ENCODE results near the gene HIVEP3.

The HIVEP3 gene

DNA sequence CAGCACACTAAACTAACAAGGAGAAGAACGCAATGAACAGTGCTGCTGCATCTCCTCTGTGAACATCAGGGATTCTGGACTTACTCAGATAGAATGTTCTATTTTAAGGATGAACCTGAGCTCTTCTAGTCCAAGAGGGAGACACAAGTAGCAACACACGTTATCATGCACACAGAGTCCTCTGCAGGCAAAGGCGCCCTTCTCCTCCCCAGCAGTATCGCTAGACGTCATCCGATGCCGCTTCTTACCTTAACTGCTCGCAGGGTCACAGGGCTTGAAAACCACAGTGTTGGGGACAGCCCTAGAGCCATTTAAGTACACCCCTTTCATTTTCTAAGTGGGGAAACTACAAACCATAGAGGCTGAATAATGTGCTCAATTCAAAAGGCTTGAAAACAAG lies 74.5 kb downstream of the HIVEP3 start:
- no peaks in the 10 kb centered on the region for H3K36me3 ChIP-seq
- no peaks in the 10 kb centered on the region for H3K9me3 ChIP-seq (replicated peaks in 1 of 11)
- no peak overlapping the region for H3K9ac ChIP-seq
- no peak for TF ChIP-seq Cebpa-rat (IDR thresholded peaks at IDR 0.05)
- H4K20me1 ChIP-seq: no peaks in the 10 kb centered on the region
- H3K4me3 ChIP-seq: no peak overlapping the region
- peak overlapping the region in 2 of 11 experiments; percentile 4 to 56; a peak in 1 of 22 replicates for H3K4me2 ChIP-seq
- H3K27ac ChIP-seq: no peak overlapping the region
- no peaks in the 10 kb centered on the region for H3K27me3 ChIP-seq
- peaks cover 0 to 26% (median 6%) of the 10 kb centered on the region in 10 experiments; a peak in 9 of 20 replicates for H3K4me1 ChIP-seq

DNA sequence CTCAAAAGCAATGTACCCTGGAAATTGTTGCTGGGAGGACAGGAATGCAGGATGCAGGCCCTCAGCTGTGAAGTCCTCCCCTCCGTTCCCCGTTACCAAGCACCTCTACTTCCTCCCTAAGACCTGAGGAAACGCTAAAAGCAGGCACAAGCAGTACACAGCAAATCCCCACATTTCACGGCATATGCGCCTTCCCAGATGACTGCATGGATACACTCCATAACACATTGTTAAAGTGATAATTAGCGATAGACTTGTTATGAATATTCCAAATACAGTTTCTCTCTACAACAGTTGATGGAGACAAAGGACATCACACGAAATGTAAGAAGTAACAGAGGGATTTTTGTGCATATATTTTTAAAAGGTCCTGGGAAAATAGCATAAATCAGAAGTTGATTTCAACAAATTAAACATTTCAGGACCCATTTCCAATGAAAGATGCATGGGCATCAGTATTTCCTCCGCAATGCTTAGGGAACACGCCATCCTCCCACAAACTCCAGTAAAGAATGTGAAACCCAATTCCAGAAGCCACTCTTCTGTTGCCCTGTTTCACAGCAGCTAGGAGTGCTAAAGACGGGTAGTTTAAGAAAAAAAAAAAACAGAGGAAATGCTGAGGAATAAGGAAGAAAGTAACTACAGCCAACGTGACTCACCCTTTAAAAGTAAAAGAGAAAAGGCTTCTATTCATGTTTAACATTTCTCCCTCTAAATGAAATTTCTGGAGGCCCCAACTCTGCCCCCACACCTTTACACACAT lies 75.5 kb downstream of the HIVEP3 start:
- no peak for TF ChIP-seq Cebpa-rat (IDR thresholded peaks at IDR 0.05)
- Histone ChIP-seq H3K27ac (no peak overlapping the region), H3K4me3 (no peak overlapping the region), H3K4me1 (peaks cover 0 to 26% (median 6%) of the 10 kb centered on the region in 10 experiments; a peak in 9 of 20 replicates), H3K9me3 (replicated peaks in 1 of 11) (no peaks in the 10 kb centered on the region), H3K27me3 (no peaks in the 10 kb centered on the region), H3K4me2 (peak overlapping the region in 3 of 11 experiments; percentile 4 to 56 (median 55); a peak in 5 of 22 replicates), H3K36me3 (no peaks in the 10 kb centered on the region), H4K20me1 (no peaks in the 10 kb centered on the region), H3K9ac (no peak overlapping the region)

DNA sequence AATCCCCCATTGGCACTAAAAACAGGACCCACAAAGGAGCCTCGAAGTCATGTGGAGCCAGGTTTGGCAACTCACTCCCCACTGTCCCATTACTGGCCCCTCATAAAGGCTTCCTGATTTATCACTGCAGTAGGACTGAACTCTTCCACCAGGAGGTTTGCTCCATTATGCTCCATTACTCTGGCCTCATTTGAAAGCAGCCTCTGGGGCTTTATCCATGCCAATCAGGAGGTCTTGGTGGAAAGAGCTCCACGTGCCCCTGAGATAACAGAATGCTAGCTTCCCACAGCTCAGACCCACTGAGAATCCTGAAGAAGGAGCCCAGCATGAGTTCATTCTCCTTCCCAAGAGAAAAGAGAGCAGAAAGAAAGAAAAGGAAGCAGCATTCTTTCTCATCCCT lies 76.4 kb downstream of the HIVEP3 start:
- H3K4me1 ChIP-seq: peaks cover 0 to 26% (median 6%) of the 10 kb centered on the region in 10 experiments; a peak in 9 of 20 replicates
- no peak overlapping the region for H3K4me2 ChIP-seq
- no peaks in the 10 kb centered on the region for H3K36me3 ChIP-seq
- no peaks in the 10 kb centered on the region for H3K27me3 ChIP-seq
- H3K9me3 ChIP-seq (replicated peaks in 1 of 11): no peaks in the 10 kb centered on the region
- TF ChIP-seq Cebpa-rat (IDR thresholded peaks at IDR 0.05): no peak
- H3K9ac ChIP-seq: no peak overlapping the region
- H3K4me3 ChIP-seq: no peak overlapping the region
- H4K20me1 ChIP-seq: no peaks in the 10 kb centered on the region
- no peak overlapping the region for H3K27ac ChIP-seq

DNA sequence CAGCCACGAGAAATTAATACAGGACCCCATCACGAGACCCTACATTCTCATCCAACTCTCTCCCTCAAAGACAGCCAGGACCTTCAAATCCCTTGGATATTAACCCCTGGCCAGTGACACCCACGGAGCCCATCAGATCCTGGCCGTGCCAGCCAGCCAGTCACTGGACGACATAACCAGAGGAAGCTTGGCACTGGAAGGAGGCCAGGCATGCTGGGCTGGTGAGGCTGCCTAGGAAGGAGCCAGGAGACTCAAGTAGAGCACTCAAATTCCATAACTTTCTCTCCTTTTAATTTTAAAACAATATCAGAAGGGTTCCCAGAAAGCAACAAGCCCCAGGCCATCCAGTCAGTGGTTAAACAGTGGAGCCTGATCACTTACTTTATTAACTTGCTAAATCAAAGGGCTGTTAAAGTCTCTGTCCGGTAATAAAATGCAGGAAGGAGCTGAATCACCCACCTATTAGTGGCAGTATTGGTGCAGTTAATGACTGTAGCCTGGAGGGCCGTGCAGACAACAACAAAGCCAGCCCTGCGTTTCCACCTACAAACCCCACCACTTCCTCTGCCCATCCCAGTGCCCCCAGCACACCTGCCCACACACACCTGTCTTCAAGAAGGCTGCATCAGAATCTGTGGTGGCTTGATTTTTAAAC lies 78.0 kb downstream of the HIVEP3 start:
- peaks cover 0 to 15% (median 1%) of the 10 kb centered on the region in 10 experiments; a peak in 7 of 20 replicates for H3K4me1 ChIP-seq

DNA sequence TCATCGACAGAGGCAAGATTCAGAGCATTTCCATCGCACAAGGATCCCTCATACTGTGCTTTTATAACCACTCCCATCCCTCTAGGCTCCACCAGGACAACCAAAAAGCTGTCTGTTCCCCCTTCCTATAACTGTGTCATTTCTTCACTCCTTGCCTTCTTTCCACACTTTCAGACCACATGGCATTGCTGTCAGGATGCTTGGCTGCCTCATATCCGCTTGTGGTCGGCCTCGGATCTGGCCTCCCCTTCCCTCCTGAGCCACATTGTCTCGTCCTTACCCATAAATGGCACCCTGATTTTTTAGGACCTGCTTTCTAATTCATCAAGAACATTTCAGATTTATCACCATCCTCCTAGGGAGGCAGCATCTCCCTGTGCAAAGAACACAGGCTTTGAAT lies 80.5 kb downstream of the HIVEP3 start:
- peaks cover 0 to 6% (median under 1%) of the 10 kb centered on the region in 10 experiments; a peak in 7 of 20 replicates for H3K4me1 ChIP-seq
- TF ChIP-seq Cebpa-rat (IDR thresholded peaks at IDR 0.05): no peak
- H3K9ac ChIP-seq: no peak overlapping the region
- H3K27me3 ChIP-seq: no peaks in the 10 kb centered on the region
- no peaks in the 10 kb centered on the region for H4K20me1 ChIP-seq
- H3K36me3 ChIP-seq: no peaks in the 10 kb centered on the region
- no peaks in the 10 kb centered on the region for H3K9me3 ChIP-seq (replicated peaks in 1 of 11)
- H3K27ac ChIP-seq: no peak overlapping the region
- H3K4me2 ChIP-seq: no peak overlapping the region
- H3K4me3 ChIP-seq: no peak overlapping the region

More for the DNA sequence above, 78.0 kb downstream of the HIVEP3 start:
- no peak; a peak in 1 of 22 replicates for TF ChIP-seq Cebpa-rat (IDR thresholded peaks at IDR 0.05)
- Histone ChIP-seq H3K9ac (no peak overlapping the region), H3K4me2 (no peak overlapping the region), H3K36me3 (no peaks in the 10 kb centered on the region), H3K9me3 (replicated peaks in 1 of 11) (no peaks in the 10 kb centered on the region), H3K4me3 (no peak overlapping the region), H3K27me3 (no peaks in the 10 kb centered on the region), H4K20me1 (no peaks in the 10 kb centered on the region), H3K27ac (no peak overlapping the region)

DNA sequence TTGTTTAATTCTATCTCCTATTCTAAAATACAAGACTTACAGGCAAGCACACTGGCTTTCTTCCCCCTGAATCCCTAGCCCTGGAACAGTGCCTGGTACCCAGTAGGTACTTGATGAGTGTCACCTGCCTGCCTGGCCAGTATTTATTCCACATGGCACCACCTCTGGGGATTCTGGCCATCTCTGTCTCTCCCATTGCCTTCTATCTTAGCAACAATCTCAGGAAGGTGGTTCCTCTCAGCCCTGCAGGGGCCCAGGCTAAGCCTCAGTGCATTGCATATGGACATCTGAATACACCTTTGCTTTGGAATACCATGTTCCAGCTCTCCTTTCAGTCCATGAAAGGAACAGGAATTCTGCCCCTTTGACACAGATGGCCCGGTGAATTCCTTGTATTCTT lies 81.0 kb downstream of the HIVEP3 start:
- no peak overlapping the region for H3K9ac ChIP-seq
- no peaks in the 10 kb centered on the region for H3K9me3 ChIP-seq (replicated peaks in 1 of 11)
- peaks cover 0 to under 1% (median 0%) of the 10 kb centered on the region in 10 experiments; a peak in 1 of 20 replicates for H3K4me1 ChIP-seq
- no peaks in the 10 kb centered on the region for H3K27me3 ChIP-seq
- no peaks in the 10 kb centered on the region for H3K36me3 ChIP-seq
- TF ChIP-seq Cebpa-rat (IDR thresholded peaks at IDR 0.05): no peak
- H3K27ac ChIP-seq: no peak overlapping the region
- no peak overlapping the region for H3K4me2 ChIP-seq
- H3K4me3 ChIP-seq: no peak overlapping the region
- H4K20me1 ChIP-seq: no peaks in the 10 kb centered on the region

DNA sequence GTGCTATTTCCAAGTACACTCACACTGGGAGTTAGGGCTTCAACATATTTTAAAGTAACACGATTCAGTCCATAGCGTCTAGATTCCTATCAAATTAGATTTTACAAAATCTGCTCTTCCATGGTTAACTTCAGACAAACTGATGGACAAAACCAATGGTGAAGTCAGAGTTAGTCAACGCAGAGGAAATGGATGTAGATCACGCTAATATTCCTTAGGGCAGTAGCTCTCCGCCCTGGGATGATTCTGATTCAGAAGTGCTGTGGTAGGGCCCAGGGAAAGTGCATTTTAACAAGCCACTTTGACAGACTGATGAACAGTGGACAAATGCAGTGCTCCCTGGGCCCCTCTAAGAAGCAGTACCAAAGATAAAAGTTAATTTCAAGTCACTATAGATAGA lies 83.2 kb downstream of the HIVEP3 start:
- Histone ChIP-seq H3K9me3 (replicated peaks in 1 of 11) (no peaks in the 10 kb centered on the region), H3K36me3 (no peaks in the 10 kb centered on the region), H3K27me3 (no peaks in the 10 kb centered on the region), H3K4me3 (no peak overlapping the region), H3K9ac (no peak overlapping the region), H3K27ac (no peak overlapping the region), H3K4me1 (no peaks in the 10 kb centered on the region), H3K4me2 (no peak overlapping the region), H4K20me1 (no peaks in the 10 kb centered on the region)
- TF ChIP-seq Cebpa-rat (IDR thresholded peaks at IDR 0.05): no peak

DNA sequence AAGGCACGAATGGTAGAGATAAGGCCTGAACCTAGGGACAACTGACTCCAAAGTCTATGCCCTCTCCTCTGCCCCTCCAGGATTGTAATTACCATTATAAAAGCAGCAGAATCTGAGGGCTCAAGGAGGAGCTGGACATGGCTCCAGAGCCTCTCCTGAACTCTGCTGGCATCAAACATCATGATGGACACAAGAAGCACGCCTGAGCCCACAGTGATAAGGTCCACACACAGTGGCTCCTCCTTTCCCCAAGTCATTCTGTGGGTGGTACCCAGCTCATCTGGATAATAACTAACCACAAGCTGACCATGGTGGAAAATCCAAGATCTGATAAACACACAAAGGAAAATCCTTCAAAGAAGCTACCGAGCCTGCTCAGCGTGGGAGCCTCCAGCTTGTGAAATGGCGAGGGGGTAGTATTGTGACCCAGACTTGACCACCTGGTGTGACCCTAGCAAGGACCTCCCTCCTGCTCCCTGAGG lies 85.2 kb downstream of the HIVEP3 start:
- no peaks in the 10 kb centered on the region for H3K4me1 ChIP-seq
- no peak overlapping the region for H3K9ac ChIP-seq
- H3K36me3 ChIP-seq: no peaks in the 10 kb centered on the region
- no peaks in the 10 kb centered on the region for H3K27me3 ChIP-seq
- no peaks in the 10 kb centered on the region for H3K9me3 ChIP-seq (replicated peaks in 1 of 11)
- no peak overlapping the region for H3K27ac ChIP-seq
- H3K4me3 ChIP-seq: no peak overlapping the region
- H3K4me2 ChIP-seq: no peak overlapping the region
- no peak for TF ChIP-seq Cebpa-rat (IDR thresholded peaks at IDR 0.05)
- no peaks in the 10 kb centered on the region for H4K20me1 ChIP-seq

DNA sequence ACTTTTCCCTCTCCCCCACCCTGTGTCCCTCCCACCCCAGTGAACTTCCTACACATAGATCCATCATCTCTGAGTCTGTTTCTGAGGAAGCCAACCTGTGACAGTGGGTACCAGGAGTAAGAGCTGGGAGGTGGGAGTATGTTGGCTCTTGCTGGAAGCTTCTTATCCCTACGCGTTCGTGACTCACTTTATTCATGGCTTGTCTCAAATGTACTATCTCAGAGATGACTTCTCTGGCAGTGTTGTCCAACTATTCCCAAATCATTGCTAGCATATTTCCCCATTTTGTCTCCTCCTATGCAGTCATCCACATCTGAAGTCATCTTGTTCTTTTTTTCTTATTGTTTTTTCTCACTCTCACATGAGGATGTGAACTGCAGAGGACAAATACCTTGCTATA lies 88.0 kb downstream of the HIVEP3 start:
- no peak for TF ChIP-seq Cebpa-rat (IDR thresholded peaks at IDR 0.05)
- no peak overlapping the region for H3K4me2 ChIP-seq
- H3K9me3 ChIP-seq (replicated peaks in 1 of 11): no peaks in the 10 kb centered on the region
- no peaks in the 10 kb centered on the region for H3K27me3 ChIP-seq
- H3K4me3 ChIP-seq: no peak overlapping the region
- no peak overlapping the region for H3K9ac ChIP-seq
- H3K27ac ChIP-seq: no peak overlapping the region
- H4K20me1 ChIP-seq: no peaks in the 10 kb centered on the region
- no peaks in the 10 kb centered on the region for H3K4me1 ChIP-seq
- H3K36me3 ChIP-seq: no peaks in the 10 kb centered on the region
